ENCODE measurements around the gene SEPTIN5. TPM values are rescaled to one million over a fixed set of nuclear protein-coding genes. Genes with fewer than 3 reads are reported as not detected.

The SEPTIN5 gene
- total and polyA plus RNA-seq, 9 of the 15 experiments (the other 6 are each of a cell fraction or from before 2014, with no cell fraction given) = 0.03 to 195 (median 119) TPM

DNA sequence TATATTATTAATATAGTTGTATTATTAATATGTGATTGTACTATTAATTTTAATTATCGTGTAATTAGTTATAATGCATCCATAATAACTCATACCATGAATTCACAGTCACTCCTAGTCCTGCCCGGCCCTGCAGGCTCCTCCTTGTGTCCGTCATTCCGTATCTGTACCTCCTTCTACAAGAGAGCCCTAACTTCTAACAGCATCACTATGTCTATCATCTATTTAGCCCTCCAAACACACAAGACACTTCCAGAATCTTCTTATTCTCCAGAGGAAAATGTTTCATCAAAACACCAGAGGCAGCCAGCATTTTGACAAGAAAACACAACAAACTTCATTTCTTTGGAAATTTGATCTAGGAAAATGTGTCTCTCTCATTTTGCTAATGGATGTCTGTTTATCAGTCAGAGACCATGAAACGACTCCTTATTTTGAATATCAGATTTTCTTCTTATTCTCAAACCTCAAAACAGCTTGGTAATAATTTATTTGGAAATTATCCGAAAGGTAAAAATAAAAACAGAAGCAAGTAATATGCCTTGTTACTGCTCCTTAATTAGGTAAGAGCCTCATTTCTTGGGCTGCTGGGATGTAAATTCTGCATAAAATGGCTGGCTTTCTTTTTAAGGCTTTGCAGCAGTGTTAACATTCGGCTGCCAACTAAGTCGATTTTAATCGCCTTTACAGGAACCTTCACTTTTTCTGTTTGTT is 23.1 kb upstream of the SEPTIN5 start (continued):
- no peak for TF ChIP-seq ZNF644 (tag; IDR thresholded peaks at IDR 0.05; ENCODE audit: low read depth)
- TF ChIP-seq, protein P1, sequence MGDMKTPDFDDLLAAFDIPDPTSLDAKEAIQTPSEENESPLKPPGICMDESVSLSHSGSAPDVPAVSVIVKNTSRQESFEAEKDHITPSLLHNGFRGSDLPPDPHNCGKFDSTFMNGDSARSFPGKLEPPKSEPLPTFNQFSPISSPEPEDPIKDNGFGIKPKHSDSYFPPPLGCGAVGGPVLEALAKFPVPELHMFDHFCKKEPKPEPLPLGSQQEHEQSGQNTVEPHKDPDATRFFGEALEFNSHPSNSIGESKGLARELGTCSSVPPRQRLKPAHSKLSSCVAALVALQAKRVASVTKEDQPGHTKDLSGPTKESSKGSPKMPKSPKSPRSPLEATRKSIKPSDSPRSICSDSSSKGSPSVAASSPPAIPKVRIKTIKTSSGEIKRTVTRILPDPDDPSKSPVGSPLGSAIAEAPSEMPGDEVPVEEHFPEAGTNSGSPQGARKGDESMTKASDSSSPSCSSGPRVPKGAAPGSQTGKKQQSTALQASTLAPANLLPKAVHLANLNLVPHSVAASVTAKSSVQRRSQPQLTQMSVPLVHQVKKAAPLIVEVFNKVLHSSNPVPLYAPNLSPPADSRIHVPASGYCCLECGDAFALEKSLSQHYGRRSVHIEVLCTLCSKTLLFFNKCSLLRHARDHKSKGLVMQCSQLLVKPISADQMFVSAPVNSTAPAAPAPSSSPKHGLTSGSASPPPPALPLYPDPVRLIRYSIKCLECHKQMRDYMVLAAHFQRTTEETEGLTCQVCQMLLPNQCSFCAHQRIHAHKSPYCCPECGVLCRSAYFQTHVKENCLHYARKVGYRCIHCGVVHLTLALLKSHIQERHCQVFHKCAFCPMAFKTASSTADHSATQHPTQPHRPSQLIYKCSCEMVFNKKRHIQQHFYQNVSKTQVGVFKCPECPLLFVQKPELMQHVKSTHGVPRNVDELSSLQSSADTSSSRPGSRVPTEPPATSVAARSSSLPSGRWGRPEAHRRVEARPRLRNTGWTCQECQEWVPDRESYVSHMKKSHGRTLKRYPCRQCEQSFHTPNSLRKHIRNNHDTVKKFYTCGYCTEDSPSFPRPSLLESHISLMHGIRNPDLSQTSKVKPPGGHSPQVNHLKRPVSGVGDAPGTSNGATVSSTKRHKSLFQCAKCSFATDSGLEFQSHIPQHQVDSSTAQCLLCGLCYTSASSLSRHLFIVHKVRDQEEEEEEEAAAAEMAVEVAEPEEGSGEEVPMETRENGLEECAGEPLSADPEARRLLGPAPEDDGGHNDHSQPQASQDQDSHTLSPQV (IDR thresholded peaks at IDR 0.05) = no peak
- peak; percentile 8; the same call in 1 of the 2 replicates for TF ChIP-seq RAD51 (IDR thresholded peaks at IDR 0.05; ENCODE audit: borderline replicate concordance, low read depth)
- TF ChIP-seq, protein P2, sequence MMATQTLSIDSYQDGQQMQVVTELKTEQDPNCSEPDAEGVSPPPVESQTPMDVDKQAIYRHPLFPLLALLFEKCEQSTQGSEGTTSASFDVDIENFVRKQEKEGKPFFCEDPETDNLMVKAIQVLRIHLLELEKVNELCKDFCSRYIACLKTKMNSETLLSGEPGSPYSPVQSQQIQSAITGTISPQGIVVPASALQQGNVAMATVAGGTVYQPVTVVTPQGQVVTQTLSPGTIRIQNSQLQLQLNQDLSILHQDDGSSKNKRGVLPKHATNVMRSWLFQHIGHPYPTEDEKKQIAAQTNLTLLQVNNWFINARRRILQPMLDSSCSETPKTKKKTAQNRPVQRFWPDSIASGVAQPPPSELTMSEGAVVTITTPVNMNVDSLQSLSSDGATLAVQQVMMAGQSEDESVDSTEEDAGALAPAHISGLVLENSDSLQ (IDR thresholded peaks at IDR 0.05) = peak; percentile 76
- no peak for TF ChIP-seq JUNB (CRISPR knock-in tag; conservative IDR thresholded peaks at IDR 0.05)
- TF ChIP-seq RFX7 (CRISPR knock-in tag; IDR thresholded peaks at IDR 0.05) = 0 out of 2 replicates have a peak, but pooled peaks have one; percentile 2
- no peak for TF ChIP-seq BCOR (IDR thresholded peaks at IDR 0.05)
- TF ChIP-seq ZNF311 (CRISPR knock-in tag; IDR thresholded peaks at IDR 0.05) = no peak
- 0 out of 2 replicates have a peak, but pooled peaks have one; percentile 47 for TF ChIP-seq GTF2A2 (tag; IDR thresholded peaks at IDR 0.05)
- TF ChIP-seq, protein P3, sequence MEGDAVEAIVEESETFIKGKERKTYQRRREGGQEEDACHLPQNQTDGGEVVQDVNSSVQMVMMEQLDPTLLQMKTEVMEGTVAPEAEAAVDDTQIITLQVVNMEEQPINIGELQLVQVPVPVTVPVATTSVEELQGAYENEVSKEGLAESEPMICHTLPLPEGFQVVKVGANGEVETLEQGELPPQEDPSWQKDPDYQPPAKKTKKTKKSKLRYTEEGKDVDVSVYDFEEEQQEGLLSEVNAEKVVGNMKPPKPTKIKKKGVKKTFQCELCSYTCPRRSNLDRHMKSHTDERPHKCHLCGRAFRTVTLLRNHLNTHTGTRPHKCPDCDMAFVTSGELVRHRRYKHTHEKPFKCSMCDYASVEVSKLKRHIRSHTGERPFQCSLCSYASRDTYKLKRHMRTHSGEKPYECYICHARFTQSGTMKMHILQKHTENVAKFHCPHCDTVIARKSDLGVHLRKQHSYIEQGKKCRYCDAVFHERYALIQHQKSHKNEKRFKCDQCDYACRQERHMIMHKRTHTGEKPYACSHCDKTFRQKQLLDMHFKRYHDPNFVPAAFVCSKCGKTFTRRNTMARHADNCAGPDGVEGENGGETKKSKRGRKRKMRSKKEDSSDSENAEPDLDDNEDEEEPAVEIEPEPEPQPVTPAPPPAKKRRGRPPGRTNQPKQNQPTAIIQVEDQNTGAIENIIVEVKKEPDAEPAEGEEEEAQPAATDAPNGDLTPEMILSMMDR (IDR thresholded peaks at IDR 0.05 in 2 of 3, conservative IDR thresholded peaks at IDR 0.05 in 1 of 3; ENCODE audit: insufficient read depth in 2 of 3, low read depth in 1 of 3, low read length in 3 of 3) = no peak
- TF ChIP-seq DACH1 (IDR thresholded peaks at IDR 0.05; ENCODE audit: partially characterized antibody) = peak; percentile 87
- TF ChIP-seq, protein P4, sequence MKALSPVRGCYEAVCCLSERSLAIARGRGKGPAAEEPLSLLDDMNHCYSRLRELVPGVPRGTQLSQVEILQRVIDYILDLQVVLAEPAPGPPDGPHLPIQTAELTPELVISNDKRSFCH (CRISPR knock-in tag; IDR thresholded peaks at IDR 0.05) = 0 out of 2 replicates have a peak, but pooled peaks have one; percentile 31
- TF ChIP-seq, protein P4 (tag; IDR thresholded peaks at IDR 0.05) = no peak
- no peak for TF ChIP-seq HSF4 (CRISPR knock-in tag; IDR thresholded peaks at IDR 0.05; ENCODE audit: borderline replicate concordance)
- peak; percentile 5; the same call in 1 of the 2 replicates for TF ChIP-seq STAT5A (IDR thresholded peaks at IDR 0.05; ENCODE audit: borderline replicate concordance, low read length)
- TF ChIP-seq CCAR2 (IDR thresholded peaks at IDR 0.05; ENCODE audit: low read depth, low read length) = no peak
- TF ChIP-seq, protein P5, sequence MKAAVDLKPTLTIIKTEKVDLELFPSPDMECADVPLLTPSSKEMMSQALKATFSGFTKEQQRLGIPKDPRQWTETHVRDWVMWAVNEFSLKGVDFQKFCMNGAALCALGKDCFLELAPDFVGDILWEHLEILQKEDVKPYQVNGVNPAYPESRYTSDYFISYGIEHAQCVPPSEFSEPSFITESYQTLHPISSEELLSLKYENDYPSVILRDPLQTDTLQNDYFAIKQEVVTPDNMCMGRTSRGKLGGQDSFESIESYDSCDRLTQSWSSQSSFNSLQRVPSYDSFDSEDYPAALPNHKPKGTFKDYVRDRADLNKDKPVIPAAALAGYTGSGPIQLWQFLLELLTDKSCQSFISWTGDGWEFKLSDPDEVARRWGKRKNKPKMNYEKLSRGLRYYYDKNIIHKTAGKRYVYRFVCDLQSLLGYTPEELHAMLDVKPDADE (conservative IDR thresholded peaks at IDR 0.05; ENCODE audit: control insufficient read depth, low read depth, low read length) = no peak
